Measurements from ENCODE around the gene KRT14. TPM values are rescaled to one million over a fixed set of nuclear protein-coding genes. Genes with fewer than 3 reads are reported as not detected.

The KRT14 gene
- total and polyA plus RNA-seq, 2 donors (not counting 3 experiments of a cell fraction or from before 2014, with no cell fraction given) = 0.12 to 0.66 TPM

DNA sequence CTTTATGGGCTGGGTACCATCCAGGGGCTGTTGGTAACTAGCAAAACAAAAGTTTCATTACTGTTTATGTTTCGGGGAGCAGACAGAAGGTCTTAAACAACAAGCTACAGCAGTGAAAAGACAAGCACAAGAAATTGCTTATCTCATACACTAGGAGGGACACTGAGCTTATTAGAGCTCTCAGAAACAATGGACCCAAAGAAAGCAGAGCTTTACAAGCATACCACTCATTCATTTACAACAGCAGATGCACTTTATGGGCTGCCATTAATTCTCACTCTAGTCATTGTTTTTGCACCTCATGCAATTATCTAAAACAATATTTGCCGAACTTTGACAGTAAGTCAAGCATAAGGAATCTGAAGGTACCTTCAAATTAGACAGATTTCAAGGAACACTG, 15.8 kb upstream of the KRT14 start:
- no peak for TF ChIP-seq MYC (IDR thresholded peaks at IDR 0.05; ENCODE audit: low read depth, low read length)
- TF ChIP-seq POLR2AphosphoS5 (IDR thresholded peaks at IDR 0.05; ENCODE audit: insufficient read depth, low read depth, low read length) = no peak
- TF ChIP-seq, protein P1, sequence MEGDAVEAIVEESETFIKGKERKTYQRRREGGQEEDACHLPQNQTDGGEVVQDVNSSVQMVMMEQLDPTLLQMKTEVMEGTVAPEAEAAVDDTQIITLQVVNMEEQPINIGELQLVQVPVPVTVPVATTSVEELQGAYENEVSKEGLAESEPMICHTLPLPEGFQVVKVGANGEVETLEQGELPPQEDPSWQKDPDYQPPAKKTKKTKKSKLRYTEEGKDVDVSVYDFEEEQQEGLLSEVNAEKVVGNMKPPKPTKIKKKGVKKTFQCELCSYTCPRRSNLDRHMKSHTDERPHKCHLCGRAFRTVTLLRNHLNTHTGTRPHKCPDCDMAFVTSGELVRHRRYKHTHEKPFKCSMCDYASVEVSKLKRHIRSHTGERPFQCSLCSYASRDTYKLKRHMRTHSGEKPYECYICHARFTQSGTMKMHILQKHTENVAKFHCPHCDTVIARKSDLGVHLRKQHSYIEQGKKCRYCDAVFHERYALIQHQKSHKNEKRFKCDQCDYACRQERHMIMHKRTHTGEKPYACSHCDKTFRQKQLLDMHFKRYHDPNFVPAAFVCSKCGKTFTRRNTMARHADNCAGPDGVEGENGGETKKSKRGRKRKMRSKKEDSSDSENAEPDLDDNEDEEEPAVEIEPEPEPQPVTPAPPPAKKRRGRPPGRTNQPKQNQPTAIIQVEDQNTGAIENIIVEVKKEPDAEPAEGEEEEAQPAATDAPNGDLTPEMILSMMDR (IDR thresholded peaks at IDR 0.05; ENCODE audit: extremely low read depth in 1 of 2, insufficient read depth in 1 of 2, low read depth in 1 of 2, low read length in 2 of 2) = no peak
- DNase-seq (ENCODE audit: low read depth, low spot score) (no peak), FAIRE-seq (no peak)
- CTCF ChIA-PET = interaction anchor here (0.7 to 1.8 kb wide), 5 partner anchors 11 to 53 kb away, joined by 3 to 7 read pairs (median 4); no protein-coding TSS in a partner anchor
- POLR2A ChIA-PET = no interaction called here
- H2AFZ ChIP-seq (ENCODE audit: low read depth, low read length) = no peak overlapping the region
- no peaks in the 10 kb centered on the region for H3K9me1 ChIP-seq (replicated peaks; ENCODE audit: control insufficient read depth, extremely low read depth, insufficient read depth, low read length)
- dilution Hi-C loops (cut with MboI; ENCODE audit: extremely low pct_ligation_motif_present, low sequenced_read_pairs) (no loop called here), intact Hi-C loops (cut with micrococcal nuclease) (no loop called here)
- H3K27ac ChIP-seq (ENCODE audit: insufficient read depth, low read depth, low read length) = no peak overlapping the region
- no peak overlapping the region for H3K4me3 ChIP-seq (replicated peaks in 1 of 3; ENCODE audit: insufficient read depth in 1 of 3, low read depth in 1 of 3, low read length in 3 of 3)
- no TSS peak for BruUV-seq (replicated peaks)
- H3K9me3 ChIP-seq (replicated peaks; ENCODE audit: control insufficient read depth, insufficient read depth, low read length) = no peaks in the 10 kb centered on the region
- H3K4me1 ChIP-seq (ENCODE audit: control insufficient read depth, extremely low read depth, insufficient read depth, low read length) = no peaks in the 10 kb centered on the region
- no peak overlapping the region for H3K9ac ChIP-seq (replicated peaks; ENCODE audit: extremely low read depth, insufficient read depth, low read length)
- H3K27me3 ChIP-seq (ENCODE audit: control insufficient read depth in 2 of 2, insufficient read depth in 2 of 2, low read length in 2 of 2) = peaks cover 7 to 11% of the 10 kb centered on the region in 2 experiments
- H4K20me1 ChIP-seq (replicated peaks; ENCODE audit: control insufficient read depth, extremely low read depth, insufficient read depth, low read length) = no peaks in the 10 kb centered on the region
- H3K4me2 ChIP-seq (ENCODE audit: insufficient read depth, low read length) = no peak overlapping the region
- no peaks in the 10 kb centered on the region for H3K79me2 ChIP-seq (ENCODE audit: control insufficient read depth, insufficient read depth, low read length)
- H3K36me3 ChIP-seq (ENCODE audit: control insufficient read depth in 2 of 2, extremely low read depth in 1 of 2, insufficient read depth in 2 of 2, low read length in 2 of 2) = no peaks in the 10 kb centered on the region

GRCh38 chr17:41600318-41600717, 13.6 kb upstream of the KRT14 start:
- dilution Hi-C loops (cut with MboI; ENCODE audit: extremely low pct_ligation_motif_present, low sequenced_read_pairs) = no loop called here
- FAIRE-seq = no peak

More at GRCh38 chr17:41600318-41600717, 13.6 kb upstream of the KRT14 start:
- BruUV-seq (replicated peaks) = no TSS peak
- Histone ChIP-seq H3K9ac (replicated peaks; ENCODE audit: extremely low read depth, insufficient read depth, low read length) (no peak overlapping the region), H3K79me2 (ENCODE audit: control insufficient read depth, insufficient read depth, low read length) (no peaks in the 10 kb centered on the region), H2AFZ (ENCODE audit: low read depth, low read length) (no peak overlapping the region), H4K20me1 (replicated peaks; ENCODE audit: control insufficient read depth, extremely low read depth, insufficient read depth, low read length) (no peaks in the 10 kb centered on the region), H3K4me1 (ENCODE audit: control insufficient read depth, extremely low read depth, insufficient read depth, low read length) (no peaks in the 10 kb centered on the region), H3K9me1 (replicated peaks; ENCODE audit: control insufficient read depth, extremely low read depth, insufficient read depth, low read length) (no peaks in the 10 kb centered on the region), H3K36me3 (ENCODE audit: control insufficient read depth in 2 of 2, extremely low read depth in 1 of 2, insufficient read depth in 2 of 2, low read length in 2 of 2) (no peaks in the 10 kb centered on the region), H3K27ac (ENCODE audit: insufficient read depth, low read depth, low read length) (no peak overlapping the region), H3K9me3 (replicated peaks; ENCODE audit: control insufficient read depth, insufficient read depth, low read length) (no peaks in the 10 kb centered on the region), H3K27me3 (ENCODE audit: control insufficient read depth in 2 of 2, insufficient read depth in 2 of 2, low read length in 2 of 2) (peaks cover 7 to 11% of the 10 kb centered on the region in 2 experiments), H3K4me3 (replicated peaks in 1 of 3; ENCODE audit: insufficient read depth in 1 of 3, low read depth in 1 of 3, low read length in 3 of 3) (no peak overlapping the region), H3K4me2 (ENCODE audit: insufficient read depth, low read length) (no peak overlapping the region)
- TF ChIP-seq EZH2 (IDR thresholded peaks at IDR 0.05; ENCODE audit: borderline replicate concordance, low read depth, low read length, severe bottlenecking) = no peak
- TF ChIP-seq, protein P1 (IDR thresholded peaks at IDR 0.05; ENCODE audit: extremely low read depth in 1 of 2, insufficient read depth in 1 of 2, low read depth in 1 of 2, low read length in 2 of 2) = no peak
- no peak for TF ChIP-seq MAX (IDR thresholded peaks at IDR 0.05; ENCODE audit: insufficient read depth, insufficient read length)
- no peak for TF ChIP-seq POLR2A (IDR thresholded peaks at IDR 0.05; ENCODE audit: low read depth, low read length)
- TF ChIP-seq JUN (IDR thresholded peaks at IDR 0.05; ENCODE audit: borderline replicate concordance, insufficient read depth, insufficient read length, low read depth) = no peak
- no peak for TF ChIP-seq MYC (IDR thresholded peaks at IDR 0.05; ENCODE audit: low read depth, low read length)
- no peak for TF ChIP-seq FOS (IDR thresholded peaks at IDR 0.05; ENCODE audit: borderline replicate concordance, insufficient read depth, low read length)
- no peak for TF ChIP-seq POLR2AphosphoS5 (IDR thresholded peaks at IDR 0.05; ENCODE audit: insufficient read depth, low read depth, low read length)
- TF ChIP-seq GATA2 (IDR thresholded peaks at IDR 0.05; ENCODE audit: insufficient read depth, insufficient read length, low read depth, low read length) = no peak
- CTCF ChIA-PET = interaction anchor here (1.1 to 1.7 kb wide), 2 partner anchors 21 to 51 kb away, joined by 3 to 5 read pairs; no protein-coding TSS in a partner anchor
- POLR2A ChIA-PET = no interaction called here
- intact Hi-C loops (cut with micrococcal nuclease) = no loop called here
- DNase-seq (ENCODE audit: low read depth, low spot score) = no peak

Measured in endothelial cell of umbilical vein (primary cell).